Psoas muscle (tissue), 8 donors: ENCODE data around the gene THBS2. TPM values are rescaled to one million over a fixed set of nuclear protein-coding genes. Genes with fewer than 3 reads are reported as not detected.

Experiments
- ATAC-seq, 4 donors: fragments of 200-7000 bp; cut with Tn5 transposase; one replicate each; pipeline ENCODE4 v1.9.1; 2020; ENCODE audit warnings: moderate library complexity in 3 of 4, mild to moderate bottlenecking in 2 of 4
- DNase-seq, 2 donors: peaks; one replicate each; pipeline ENCODE4 v3.0.0-alpha.2; 2020
- H3K27ac ChIP-seq: fragments of 200-600 bp; one replicate; pipeline ENCODE4 v1.8.0; 2022
- H3K27me3 ChIP-seq, 3 donors: fragments of 200-600 bp in 1 of 3; one replicate each; pipeline versions ENCODE4 v1.6.1 to v1.8.0; 2013 to 2022; ENCODE audit warnings: low read length in 2 of 3, mild to moderate bottlenecking in 2 of 3, moderate library complexity in 1 of 3; ENCODE audit not compliant: insufficient read depth in 3 of 3
- H3K36me3 ChIP-seq, 2 donors: fragments of 200-600 bp in 1 of 2; one replicate each; pipeline versions ENCODE4 v1.6.1 to v1.8.0; 2013 to 2022; ENCODE audit warnings: low read depth in 1 of 2, mild to moderate bottlenecking in 1 of 2, moderate library complexity in 1 of 2; ENCODE audit not compliant: insufficient read depth in 1 of 2
- H3K4me1 ChIP-seq: fragments of 200-600 bp; one replicate; pipeline ENCODE4 v1.8.0; 2022
- H3K4me3 ChIP-seq: fragments of 200-600 bp; one replicate; pipeline ENCODE4 v1.8.0; 2022; ENCODE audit warnings: mild to moderate bottlenecking
- H3K9me3 ChIP-seq: fragments of 200-600 bp; one replicate; pipeline ENCODE4 v1.8.0; 2022
- WGBS, 3 donors: extraction: QIAGEN DNeasy Blood & Tissue Kit; methylation state at CpG; one replicate each; pipeline versions ENCODE4 v1.1.6 to v1.1.7; 2013; 5-methylcytosine and 5-hydroxymethylcytosine counted together
- intact Hi-C, 2 donors: fragments of 100-400 bp; cut with DNase I; formaldehyde crosslinking; loops; one replicate each; pipeline versions ENCODE4 v1.11.0 to v1.14.2; 2022
- polyA plus RNA-seq, 3 donors: library from polyadenylated mRNA; stranded (reverse); fragments of 200-250 nt; gene quantifications; one replicate each; pipeline ENCODE4 v1.2.3, GENCODE V29; 2013
- total RNA-seq, 4 donors: library from RNA; stranded (reverse); fragmentation: NEBNext Ultra II Directional in 2 of 4; extraction: Animal tissue kit (Norgen Biotek cat#: 25700) in 2 of 4; gene quantifications; one replicate each; pipeline versions ENCODE4 v1.2.1 to v1.2.4, GENCODE V29; 2021 to 2023
- TF ChIP-seq, protein P1 (sequence below): fragments of 200-600 bp; IDR thresholded peaks from one replicate; pipeline ENCODE4 v1.8.0; 2022; ENCODE audit warnings: antibody characterized with exemption
- donor health status: healthy with polysubstance abuse.
- donor health status: DM: no; HTN: no; CAD: no; lungs with moderate emphysema.
- donor health status: Bipolar disorder and iron deficiency.
- donor health status: healthy.
- donor health status: DM: yes; HTN: yes; CAD: no.
- donor health status: DM: no; HTN: no; CAD: no.
- donor health status: DM: no; HTN: no; CAD: no.
- donor health status: DM: yes; HTN: yes; CAD: no.

Gene THBS2
- total and polyA plus RNA-seq, 7 donors: 0.49 to 9.4 (median 1.6) TPM

DNA sequence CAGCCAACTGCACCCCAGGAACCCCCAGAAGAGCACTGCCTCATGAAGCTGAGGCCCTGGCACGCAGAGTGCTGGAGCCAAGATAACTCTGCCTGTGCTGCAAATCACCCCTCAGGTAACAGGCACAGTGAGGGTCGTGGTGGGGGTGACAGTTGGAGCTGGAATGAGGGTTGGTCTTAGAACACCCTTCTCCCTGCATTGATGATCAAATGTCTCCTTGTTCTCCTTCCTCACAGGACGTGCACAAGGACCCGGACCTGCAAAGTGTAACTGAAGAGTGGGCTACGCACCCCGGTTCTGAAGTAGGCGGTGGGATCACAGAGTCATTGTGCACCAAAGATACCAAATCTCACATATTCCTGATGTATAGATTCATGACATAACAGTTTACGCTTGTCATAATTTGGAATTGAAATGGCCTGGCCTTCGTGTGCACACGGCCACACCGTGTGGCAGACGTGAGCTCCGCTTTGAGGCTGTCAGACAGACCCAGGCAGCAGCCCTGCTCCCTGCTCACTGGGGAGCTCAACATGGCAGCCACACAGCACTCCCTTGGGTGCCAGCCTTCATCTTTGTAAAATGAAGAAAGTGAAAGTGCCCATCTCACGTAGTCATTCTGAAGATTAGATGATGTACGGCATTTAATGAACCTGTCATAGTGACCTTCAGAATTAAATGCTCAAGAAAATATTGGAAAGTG, 8.8 kb downstream of the THBS2 start:
- 91 to 92% (median 92%) methylated on average over 15 of the region's 15 CpGs for WGBS, 3 donors
- Histone ChIP-seq H3K36me3 (no peaks in the 10 kb centered on the region), H3K27ac (no peak overlapping the region), H3K4me3 (no peak overlapping the region), H3K27me3 (no peaks in the 10 kb centered on the region), H3K4me1 (no peaks in the 10 kb centered on the region), H3K9me3 (no peaks in the 10 kb centered on the region)
- TF ChIP-seq, protein P1, sequence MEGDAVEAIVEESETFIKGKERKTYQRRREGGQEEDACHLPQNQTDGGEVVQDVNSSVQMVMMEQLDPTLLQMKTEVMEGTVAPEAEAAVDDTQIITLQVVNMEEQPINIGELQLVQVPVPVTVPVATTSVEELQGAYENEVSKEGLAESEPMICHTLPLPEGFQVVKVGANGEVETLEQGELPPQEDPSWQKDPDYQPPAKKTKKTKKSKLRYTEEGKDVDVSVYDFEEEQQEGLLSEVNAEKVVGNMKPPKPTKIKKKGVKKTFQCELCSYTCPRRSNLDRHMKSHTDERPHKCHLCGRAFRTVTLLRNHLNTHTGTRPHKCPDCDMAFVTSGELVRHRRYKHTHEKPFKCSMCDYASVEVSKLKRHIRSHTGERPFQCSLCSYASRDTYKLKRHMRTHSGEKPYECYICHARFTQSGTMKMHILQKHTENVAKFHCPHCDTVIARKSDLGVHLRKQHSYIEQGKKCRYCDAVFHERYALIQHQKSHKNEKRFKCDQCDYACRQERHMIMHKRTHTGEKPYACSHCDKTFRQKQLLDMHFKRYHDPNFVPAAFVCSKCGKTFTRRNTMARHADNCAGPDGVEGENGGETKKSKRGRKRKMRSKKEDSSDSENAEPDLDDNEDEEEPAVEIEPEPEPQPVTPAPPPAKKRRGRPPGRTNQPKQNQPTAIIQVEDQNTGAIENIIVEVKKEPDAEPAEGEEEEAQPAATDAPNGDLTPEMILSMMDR: no peak
- intact Hi-C loops: no loop called here
- ATAC-seq: no peak
- DNase-seq: no peak

DNA sequence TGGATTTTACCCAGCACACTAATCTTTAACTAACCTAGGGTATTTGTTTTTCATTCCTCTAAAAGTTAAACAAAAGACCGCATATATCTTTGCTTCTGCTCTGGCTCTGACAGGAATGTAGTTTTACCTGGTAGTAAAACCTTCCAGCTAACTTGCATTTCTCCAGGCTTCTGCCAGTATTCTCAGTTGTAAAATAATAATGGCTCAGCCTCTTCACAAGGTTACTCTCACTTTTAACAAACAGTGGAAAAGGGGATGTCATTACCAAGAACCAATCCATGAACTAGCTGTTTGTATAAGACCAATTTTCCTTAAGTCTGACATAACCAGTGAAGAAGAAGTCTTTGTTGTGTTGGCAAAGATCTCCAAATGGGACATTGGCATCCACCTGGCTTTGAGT, 10.0 kb downstream of the THBS2 start:
- no peaks in the 10 kb centered on the region for H3K4me1 ChIP-seq
- WGBS, 3 donors: 89 to 94% (median 90%) methylated on average over 1 of the region's 1 CpG

DNA sequence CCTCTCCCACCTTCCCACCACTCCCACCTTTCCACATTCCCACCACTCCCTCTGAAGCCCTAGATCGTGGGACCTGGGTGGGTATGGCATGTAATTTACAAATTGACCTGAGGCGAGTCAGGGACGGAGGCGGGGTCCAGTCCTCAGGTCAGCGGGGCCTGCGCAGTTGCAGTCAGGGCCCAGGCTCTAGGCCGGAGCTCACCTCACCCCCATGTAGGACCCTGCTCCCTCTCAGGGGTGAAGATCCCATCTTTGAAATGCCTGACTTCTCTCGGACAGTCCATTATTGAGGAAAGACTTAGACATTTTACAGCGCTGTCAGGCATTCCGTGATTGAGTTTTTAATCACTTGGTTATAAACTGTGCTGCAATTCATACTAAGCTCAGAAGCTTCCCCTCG, 10.5 kb downstream of the THBS2 start:
- ATAC-seq (no peak), DNase-seq (no peak)
- WGBS, 3 donors: 91 to 96% (median 91%) methylated on average over 11 of the region's 11 CpGs
- H3K36me3 ChIP-seq: no peaks in the 10 kb centered on the region
- no peaks in the 10 kb centered on the region for H3K27me3 ChIP-seq
- H3K9me3 ChIP-seq: no peaks in the 10 kb centered on the region
- no peaks in the 10 kb centered on the region for H3K4me1 ChIP-seq
- intact Hi-C loops: no loop called here
- TF ChIP-seq, protein P1: no peak
- no peak overlapping the region for H3K27ac ChIP-seq
- H3K4me3 ChIP-seq: no peak overlapping the region

More for the DNA sequence above, 10.0 kb downstream of the THBS2 start:
- DNase-seq (no peak), ATAC-seq (no peak)
- Histone ChIP-seq H3K4me3 (no peak overlapping the region), H3K36me3 (no peaks in the 10 kb centered on the region), H3K27ac (no peak overlapping the region), H3K27me3 (no peaks in the 10 kb centered on the region), H3K9me3 (no peaks in the 10 kb centered on the region)
- TF ChIP-seq, protein P1: no peak
- intact Hi-C loops: no loop called here

DNA sequence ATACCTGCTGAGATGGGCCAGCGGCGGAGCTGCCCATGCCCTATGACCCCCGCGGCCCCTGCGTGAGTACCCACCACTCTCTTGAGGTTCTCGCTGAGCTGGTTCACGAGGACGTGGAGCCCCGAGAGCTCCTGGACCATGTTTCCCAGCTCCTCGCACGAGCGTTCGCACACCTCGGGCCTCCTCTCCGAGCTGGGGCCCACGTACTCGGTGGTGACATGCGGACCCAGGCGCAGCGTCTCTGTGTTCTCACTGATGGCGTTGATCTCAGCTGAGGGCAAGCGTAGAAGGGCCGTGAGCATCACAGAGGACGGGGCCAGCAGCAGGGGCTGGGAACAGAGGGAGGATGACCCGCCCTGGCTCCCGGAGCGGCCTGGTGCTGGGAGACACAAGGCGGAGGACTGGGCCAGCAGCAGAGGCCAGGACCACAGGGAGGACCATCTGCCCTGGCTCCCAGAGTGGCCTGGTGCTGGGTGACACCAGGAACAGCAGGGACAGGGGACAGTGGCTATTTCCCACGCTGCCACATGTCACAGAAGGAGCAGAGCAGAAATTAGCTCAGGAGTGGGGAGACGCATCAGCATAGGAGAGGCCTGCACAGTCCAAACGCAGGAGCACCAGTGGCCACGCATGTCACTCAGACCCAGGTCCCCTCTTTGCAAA, 11.8 kb downstream of the THBS2 start:
- no peak for DNase-seq
- H3K27me3 ChIP-seq: no peaks in the 10 kb centered on the region
- no peaks in the 10 kb centered on the region for H3K9me3 ChIP-seq
- no peak overlapping the region for H3K27ac ChIP-seq
- ATAC-seq: no peak
- TF ChIP-seq, protein P1: no peak
- H3K36me3 ChIP-seq: no peaks in the 10 kb centered on the region
- WGBS, 3 donors: 91 to 93% (median 92%) methylated on average over 32 of the region's 32 CpGs
- intact Hi-C loops: no loop called here
- no peak overlapping the region for H3K4me3 ChIP-seq
- H3K4me1 ChIP-seq: no peaks in the 10 kb centered on the region
